ENCODE data around the gene LPCAT1.

LPCAT1 gene

GRCh38 chr5:1497795-1498622 lies 25.8 kb downstream of the LPCAT1 start:
- DNase-seq (ENCODE audit: low read depth): peak; percentile 16

- no peak for DNase-seq (ENCODE audit: low read depth)
Observed at GRCh38 chr5:1497242-1497777, 26.4 kb downstream of the LPCAT1 start.

GRCh38 chr5:1495525-1495897 lies 28.2 kb downstream of the LPCAT1 start:
- no peak for DNase-seq (ENCODE audit: low read depth)

GRCh38 chr5:1494780-1495524 lies 28.8 kb downstream of the LPCAT1 start:
- DNase-seq (ENCODE audit: low read depth): no peak

GRCh38 chr5:1493941-1494340 lies 29.8 kb downstream of the LPCAT1 start:
- DNase-seq (ENCODE audit: low read depth): no peak

GRCh38 chr5:1493413-1493812 lies 30.3 kb downstream of the LPCAT1 start:
- no peak for DNase-seq (ENCODE audit: low read depth)

GRCh38 chr5:1492757-1493156 lies 31.0 kb downstream of the LPCAT1 start:
- DNase-seq (ENCODE audit: low read depth): no peak

- DNase-seq (ENCODE audit: low read depth): no peak
Observed at GRCh38 chr5:1490376-1490775, 33.4 kb downstream of the LPCAT1 start.

- DNase-seq (ENCODE audit: low read depth): no peak
Observed at GRCh38 chr5:1489754-1490153, 34.0 kb downstream of the LPCAT1 start.

GRCh38 chr5:1488882-1489680 lies 34.7 kb downstream of the LPCAT1 start:
- DNase-seq (ENCODE audit: low read depth): peak; percentile 38

- no peak for DNase-seq (ENCODE audit: low read depth)
Observed at GRCh38 chr5:1487079-1487764, 36.5 kb downstream of the LPCAT1 start.

GRCh38 chr5:1486271-1486670 lies 37.5 kb downstream of the LPCAT1 start:
- no peak for DNase-seq (ENCODE audit: low read depth)

GRCh38 chr5:1485579-1486118 lies 38.1 kb downstream of the LPCAT1 start:
- no peak for DNase-seq (ENCODE audit: low read depth)

- no peak for DNase-seq (ENCODE audit: low read depth)
Observed at GRCh38 chr5:1484730-1485578, 38.8 kb downstream of the LPCAT1 start.

- no peak for DNase-seq (ENCODE audit: low read depth)
Observed at GRCh38 chr5:1483856-1484729, 39.7 kb downstream of the LPCAT1 start.

GRCh38 chr5:1483064-1483463 lies 40.7 kb downstream of the LPCAT1 start:
- no peak for DNase-seq (ENCODE audit: low read depth)

- DNase-seq (ENCODE audit: low read depth): no peak
Observed at GRCh38 chr5:1481959-1482331, 41.8 kb downstream of the LPCAT1 start.

- no peak for DNase-seq (ENCODE audit: low read depth)
Observed at GRCh38 chr5:1481266-1481958, 42.3 kb downstream of the LPCAT1 start.

- no peak for DNase-seq (ENCODE audit: low read depth)
Observed at GRCh38 chr5:1480806-1481205, 43.0 kb downstream of the LPCAT1 start.
